Transverse colon (tissue), 4 donors: ENCODE measurements around the gene SLC50A1. TPM values are rescaled to one million over a fixed set of nuclear protein-coding genes. Genes with fewer than 3 reads are reported as not detected.
"Not testable (repeated sequence)": the region's sequence is repeated elsewhere in the genome, so short reads cannot be mapped to it uniquely, and the experiment has no call there.

ENCODE experiments used
- DNase-seq: peaks from one replicate; pipeline ENCODE4 v3.0.0-alpha.2; 2019
- H3K27ac ChIP-seq, 4 donors: fragments of 200-600 bp; sonication (generic); 2 replicates each; pipeline ENCODE4 v1.5.1; 2016 to 2018; ENCODE audit warnings: inconsistent platforms in 4 of 4
- H3K27me3 ChIP-seq: fragments of 200-600 bp; sonication (generic); 2 replicates; pipeline ENCODE4 v1.5.1; 2017; ENCODE audit warnings: inconsistent platforms
- H3K36me3 ChIP-seq, 4 donors: fragments of 200-600 bp; sonication (generic); 2 replicates each; pipeline ENCODE4 v1.5.1; 2017 to 2019; ENCODE audit warnings: inconsistent platforms in 4 of 4
- H3K4me1 ChIP-seq, 4 donors: fragments of 200-600 bp; sonication (generic); 2 replicates each; pipeline ENCODE4 v1.5.1; 2017 to 2020; ENCODE audit warnings: inconsistent platforms in 4 of 4
- H3K4me3 ChIP-seq, 4 donors: fragments of 200-600 bp; sonication (generic); 1 replicate in 1 of 4; 2 replicates in 3 of 4; pipeline versions ENCODE4 v1.5.1 to v1.6.1; 2017 to 2019; ENCODE audit warnings: inconsistent platforms in 4 of 4
- H3K9me3 ChIP-seq, 2 donors: fragments of 200-600 bp; sonication (generic); 2 replicates each; pipeline ENCODE4 v1.5.1; 2017 to 2019; ENCODE audit warnings: inconsistent platforms in 2 of 2
- EP300 ChIP-seq: sonication (generic); formaldehyde crosslinking; IDR thresholded peaks from one replicate; pipeline ENCODE4 v1.6.1; 2017; ENCODE audit warnings: antibody characterized with exemption, low read depth
- POLR2A ChIP-seq: fragments of 450-650 bp; IDR thresholded peaks from one replicate; pipeline ENCODE4 v1.6.1; 2016; ENCODE audit warnings: antibody characterized with exemption, mild to moderate bottlenecking, moderate library complexity
- POLR2AphosphoS5 ChIP-seq, 3 donors: sonication (generic); formaldehyde crosslinking; IDR thresholded peaks; one replicate each; pipeline ENCODE4 v1.6.1; 2016; ENCODE audit warnings: antibody characterized with exemption in 3 of 3
- WGBS, 2 donors: methylation state at CpG; one replicate each; pipeline ENCODE4 v1.1.5; 2018; ENCODE audit warnings: low coverage in 1 of 2; 5-methylcytosine and 5-hydroxymethylcytosine counted together
- in situ Hi-C, 4 donors: fragments of 200-750 bp; cut with MboI; loops; one replicate each; pipeline versions ENCODE4 v1.15.0 to v1.15.1; 2017; ENCODE audit warnings: low sequenced_read_pairs in 3 of 4, low pct_ligation_motif_present in 1 of 4, low pct_unique_long_range_greater_than_20kb in 1 of 4
- intact Hi-C: fragments of 100-400 bp; cut with DNase I; formaldehyde crosslinking; loops from one replicate; pipeline ENCODE4 v1.15.1; 2023; ENCODE audit warnings: low total_unique reads
- total RNA-seq, 4 donors: library from RNA; depleted of rRNA; stranded (reverse); fragments of >200 nt; gene quantifications; one replicate each; pipeline ENCODE4 v1.1.0, GENCODE V29; 2016
- TF ChIP-seq, protein P1 (sequence below), 5 experiments: fragments of 200-600 bp in 3 of 5; fragments of 450-650 bp in 2 of 5; sonication (generic) in 3 of 5; IDR thresholded peaks; 1 replicate in 2 of 5; 2 replicates in 3 of 5; pipeline ENCODE4 v1.5.1; 2016 to 2017; ENCODE audit warnings: antibody characterized with exemption in 5 of 5, inconsistent platforms in 3 of 5, mild to moderate bottlenecking in 2 of 5, moderate library complexity in 1 of 5

Gene SLC50A1
- total RNA-seq, 4 donors from 2014 or later, result 5.2 to 199 (median 44.4) TPM

DNA sequence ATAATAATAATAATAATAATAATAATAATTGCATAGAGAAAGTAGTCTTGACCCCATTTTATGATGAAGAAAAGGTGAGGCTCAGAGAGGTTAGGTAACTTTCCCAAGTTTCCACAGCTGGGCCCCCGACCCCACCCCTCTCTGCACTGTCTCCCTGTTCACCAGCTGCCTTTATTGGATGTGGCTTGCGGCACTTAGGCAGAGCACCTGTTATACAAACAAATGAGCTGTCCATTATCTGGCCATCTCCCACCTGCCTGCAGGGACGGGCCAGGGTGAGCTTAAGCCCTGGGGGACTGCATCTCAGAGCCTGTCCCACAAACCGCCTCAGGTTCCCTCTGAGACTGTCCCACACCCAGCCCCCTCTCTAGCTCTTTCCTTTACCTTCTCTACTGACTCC is 18.0 kb upstream of the SLC50A1 start:
- TF ChIP-seq EP300 (no peak), POLR2A (no peak), POLR2AphosphoS5 (IDR thresholded peaks at IDR 0.05) (no peak)
- TF ChIP-seq, protein P1, sequence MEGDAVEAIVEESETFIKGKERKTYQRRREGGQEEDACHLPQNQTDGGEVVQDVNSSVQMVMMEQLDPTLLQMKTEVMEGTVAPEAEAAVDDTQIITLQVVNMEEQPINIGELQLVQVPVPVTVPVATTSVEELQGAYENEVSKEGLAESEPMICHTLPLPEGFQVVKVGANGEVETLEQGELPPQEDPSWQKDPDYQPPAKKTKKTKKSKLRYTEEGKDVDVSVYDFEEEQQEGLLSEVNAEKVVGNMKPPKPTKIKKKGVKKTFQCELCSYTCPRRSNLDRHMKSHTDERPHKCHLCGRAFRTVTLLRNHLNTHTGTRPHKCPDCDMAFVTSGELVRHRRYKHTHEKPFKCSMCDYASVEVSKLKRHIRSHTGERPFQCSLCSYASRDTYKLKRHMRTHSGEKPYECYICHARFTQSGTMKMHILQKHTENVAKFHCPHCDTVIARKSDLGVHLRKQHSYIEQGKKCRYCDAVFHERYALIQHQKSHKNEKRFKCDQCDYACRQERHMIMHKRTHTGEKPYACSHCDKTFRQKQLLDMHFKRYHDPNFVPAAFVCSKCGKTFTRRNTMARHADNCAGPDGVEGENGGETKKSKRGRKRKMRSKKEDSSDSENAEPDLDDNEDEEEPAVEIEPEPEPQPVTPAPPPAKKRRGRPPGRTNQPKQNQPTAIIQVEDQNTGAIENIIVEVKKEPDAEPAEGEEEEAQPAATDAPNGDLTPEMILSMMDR (IDR thresholded peaks at IDR 0.05), result no peak
- in situ Hi-C loops (no loop called here), intact Hi-C loops (no loop called here)
- Histone ChIP-seq H3K9me3 (no peaks in the 10 kb centered on the region), H3K27me3 (no peaks in the 10 kb centered on the region), H3K4me3 (no peak overlapping the region), H3K4me1 (peaks cover 0 to 33% (median 14%) of the 10 kb centered on the region in 4 donors), H3K27ac (no peak overlapping the region), H3K36me3 (no peaks in the 10 kb centered on the region)
- DNase-seq, result no peak
- WGBS, 2 donors, result 42 to 47% methylated on average over 3 to 4 of the region's 4 CpGs

DNA sequence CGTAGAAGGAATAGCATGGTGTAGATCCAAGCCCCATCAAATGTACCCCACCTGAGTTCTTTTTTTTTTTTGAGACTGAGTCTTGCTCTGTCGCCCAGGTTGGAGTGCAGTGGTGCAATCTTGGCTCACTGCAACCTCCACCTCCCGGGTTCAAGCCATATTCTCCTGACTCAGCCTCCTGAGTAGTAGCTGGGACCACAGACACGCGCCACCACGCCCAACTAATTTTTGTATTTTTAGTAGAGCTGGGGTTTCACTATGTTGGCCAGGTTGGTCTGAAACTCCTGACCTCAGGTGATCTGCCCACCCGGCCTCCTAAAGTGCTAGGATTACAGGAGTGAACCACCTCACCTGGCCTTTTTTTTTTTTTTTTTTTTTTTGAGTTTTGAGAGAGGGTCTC is 17.6 kb upstream of the SLC50A1 start:
- H3K27me3 ChIP-seq, in situ Hi-C loops, H3K4me3 ChIP-seq, H3K9me3 ChIP-seq, DNase-seq, intact Hi-C loops, H3K36me3 ChIP-seq: not testable (repeated sequence)
- Histone ChIP-seq H3K4me1 (peaks cover 0 to 36% (median 16%) of the 10 kb centered on the region in 4 donors), H3K27ac (peak overlapping the region in 1 of 4 donors; percentile 56)
- 83 to 84% methylated on average over 6 to 7 of the region's 7 CpGs for WGBS, 2 donors

DNA sequence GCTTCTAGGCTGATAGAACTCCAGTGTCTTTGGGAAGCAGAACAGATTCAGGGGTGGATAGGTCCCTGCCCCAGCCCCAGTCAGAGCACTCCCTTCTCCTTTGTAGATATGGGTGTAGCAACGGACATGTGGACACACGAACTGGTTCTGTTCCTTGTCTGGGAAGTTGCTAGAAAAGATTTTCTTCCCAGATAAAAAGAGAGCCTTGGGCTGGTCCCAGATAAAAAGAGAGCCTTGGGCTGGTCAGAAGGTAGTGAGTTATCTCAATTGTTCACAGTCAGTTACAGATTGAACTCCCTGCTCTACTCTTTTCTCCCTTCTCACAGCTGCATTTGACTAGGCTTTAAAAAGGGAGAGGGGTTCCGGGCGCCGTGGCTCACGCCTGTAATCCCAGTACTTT is 15.4 kb upstream of the SLC50A1 start:
- H3K27me3 ChIP-seq, result no peaks in the 10 kb centered on the region
- peak overlapping the region in 1 of 4 donors; percentile 56 for H3K27ac ChIP-seq
- no peaks in the 10 kb centered on the region for H3K36me3 ChIP-seq
- intact Hi-C loops (no loop called here), in situ Hi-C loops (no loop called here)
- H3K9me3 ChIP-seq, result no peaks in the 10 kb centered on the region
- peaks cover 6 to 55% (median 32%) of the 10 kb centered on the region in 4 donors for H3K4me1 ChIP-seq
- no peak for DNase-seq
- 48 to 68% methylated on average over 5 to 6 of the region's 6 CpGs for WGBS, 2 donors
- no peak overlapping the region for H3K4me3 ChIP-seq
- TF ChIP-seq POLR2A (no peak), POLR2AphosphoS5 (IDR thresholded peaks at IDR 0.05) (no peak), EP300 (no peak)
- TF ChIP-seq, protein P1 (IDR thresholded peaks at IDR 0.05), result no peak

DNA sequence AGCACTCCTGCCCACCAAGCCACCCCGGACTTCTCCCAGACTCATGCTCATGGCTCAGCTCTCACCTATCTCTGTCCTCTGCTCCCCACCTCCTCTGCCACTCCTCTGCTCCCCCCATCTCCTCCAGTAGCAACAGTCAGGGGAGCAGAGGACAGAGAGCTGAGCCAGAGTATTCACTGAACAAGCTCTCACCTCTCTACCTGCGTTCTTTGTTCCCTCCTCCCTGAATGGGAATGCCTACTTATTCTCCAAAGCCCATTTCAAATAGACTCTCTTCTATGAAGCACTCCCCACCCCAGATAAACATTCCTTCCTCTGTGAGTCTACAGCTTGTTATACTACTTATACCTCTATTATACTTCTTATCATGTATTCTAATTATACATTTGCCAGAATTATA is 14.4 kb upstream of the SLC50A1 start:
- 71 to 77% methylated on average over 2 of the region's 2 CpGs for WGBS, 2 donors
- Histone ChIP-seq H3K4me3 (no peak overlapping the region), H3K9me3 (no peaks in the 10 kb centered on the region), H3K27me3 (no peaks in the 10 kb centered on the region), H3K27ac (no peak overlapping the region), H3K4me1 (peaks cover 9 to 65% (median 41%) of the 10 kb centered on the region in 4 donors), H3K36me3 (no peaks in the 10 kb centered on the region)
- in situ Hi-C loops, result no loop called here
- DNase-seq, result no peak
- TF ChIP-seq POLR2AphosphoS5 (IDR thresholded peaks at IDR 0.05) (no peak), POLR2A (no peak), EP300 (no peak)
- TF ChIP-seq, protein P1 (IDR thresholded peaks at IDR 0.05), result no peak
- intact Hi-C loops, result no loop called here

DNA sequence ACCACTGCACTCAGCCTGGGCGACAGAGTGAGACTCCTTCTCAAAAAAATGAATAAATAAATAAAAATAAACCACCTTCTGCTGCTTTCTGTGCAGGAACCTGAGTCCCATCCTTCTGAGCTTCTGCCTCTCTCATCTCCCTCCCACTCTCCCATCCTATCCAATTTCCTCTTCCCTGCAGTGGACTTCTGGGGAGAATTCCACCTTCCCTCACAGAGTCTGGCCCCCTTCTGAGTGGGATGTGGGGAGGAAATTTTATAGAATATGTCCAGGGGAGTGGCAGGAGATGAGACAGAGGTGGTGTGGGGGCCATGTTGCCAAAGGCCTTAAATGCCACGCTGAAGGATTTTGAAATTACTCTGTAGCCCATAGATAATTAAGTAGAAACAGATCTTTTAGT is 13.3 kb upstream of the SLC50A1 start:
- DNase-seq, result no peak
- H3K4me3 ChIP-seq, result no peak overlapping the region
- H3K4me1 ChIP-seq, result peaks cover 14 to 76% (median 51%) of the 10 kb centered on the region in 4 donors
- TF ChIP-seq POLR2AphosphoS5 (IDR thresholded peaks at IDR 0.05), result no peak
- no peak for TF ChIP-seq EP300
- no peak for TF ChIP-seq POLR2A
- TF ChIP-seq, protein P1 (IDR thresholded peaks at IDR 0.05), result no peak
- H3K27me3 ChIP-seq, result no peaks in the 10 kb centered on the region
- no peaks in the 10 kb centered on the region for H3K36me3 ChIP-seq
- in situ Hi-C loops (no loop called here), intact Hi-C loops (no loop called here)
- 81 to 90% methylated on average over 2 of the region's 2 CpGs for WGBS, 2 donors
- H3K27ac ChIP-seq, result no peak overlapping the region
- H3K9me3 ChIP-seq, result no peaks in the 10 kb centered on the region
